SK-N-SH treated with all-trans-retinoic acid at 6 μM for 48 hours (cell line): ENCODE results near the gene SLITRK1.

Experiments used
- ARNTL ChIP-seq: fragments of 450-650 bp; formaldehyde crosslinking; IDR thresholded peaks from 2 replicates; pipeline ENCODE4 v1.5.0; 2020; ENCODE audit warnings: low read depth, mild to moderate bottlenecking, moderate library complexity, borderline replicate concordance
- BACH2 ChIP-seq: fragments of 250-450 bp; sonication (Bioruptor Pico); IDR thresholded peaks from 2 replicates; pipeline ENCODE4 v1.9.0; 2021; ENCODE audit warnings: mild to moderate bottlenecking, borderline replicate concordance
- GLIS3 ChIP-seq: fragments of 250-450 bp; sonication (Bioruptor Pico); IDR thresholded peaks from 2 replicates; pipeline ENCODE4 v1.5.0; 2020; ENCODE audit warnings: mild to moderate bottlenecking, moderate library complexity
- PPARA ChIP-seq: fragments of 250-450 bp; sonication (Bioruptor Pico); IDR thresholded peaks from 2 replicates; pipeline ENCODE4 v1.5.0; 2020; ENCODE audit warnings: mild to moderate bottlenecking, borderline replicate concordance
- RARB ChIP-seq: fragments of 250-450 bp; sonication (Bioruptor Pico); IDR thresholded peaks from 2 replicates; pipeline ENCODE4 v1.8.0; 2021; ENCODE audit warnings: mild to moderate bottlenecking, moderate library complexity
- ZFP30 ChIP-seq: fragments of 450-650 bp; formaldehyde crosslinking; IDR thresholded peaks from 2 replicates; pipeline ENCODE4 v1.5.0; 2022; ENCODE audit warnings: mild to moderate bottlenecking, moderate library complexity
- ZNF8 ChIP-seq: fragments of 450-650 bp; formaldehyde crosslinking; IDR thresholded peaks from 2 replicates; pipeline ENCODE4 v1.5.0; 2020; ENCODE audit warnings: mild to moderate bottlenecking, moderate library complexity
- TF ChIP-seq, protein P1 (sequence below): fragments of 250-450 bp; sonication (Bioruptor Pico); IDR thresholded peaks from 2 replicates; pipeline ENCODE4 v1.5.0; 2020; ENCODE audit warnings: mild to moderate bottlenecking, moderate library complexity
- TF ChIP-seq, protein P2 (sequence below): fragments of 250-450 bp; sonication (Bioruptor Pico); IDR thresholded peaks from 2 replicates; pipeline ENCODE4 v1.8.0; 2021; ENCODE audit warnings: low read depth, mild to moderate bottlenecking, moderate library complexity, borderline replicate concordance
- TF ChIP-seq, protein P3 (sequence below): fragments of 250-450 bp; sonication (Bioruptor Pico); IDR thresholded peaks from 2 replicates; pipeline ENCODE4 v1.5.1; 2020; ENCODE audit warnings: low read depth, mild to moderate bottlenecking, moderate library complexity
- TF ChIP-seq, protein P4 (sequence below): fragments of 250-450 bp; sonication (Bioruptor Pico); IDR thresholded peaks from 2 replicates; pipeline ENCODE4 v1.8.0; 2020; ENCODE audit warnings: mild to moderate bottlenecking, moderate library complexity, borderline replicate concordance

DNA sequence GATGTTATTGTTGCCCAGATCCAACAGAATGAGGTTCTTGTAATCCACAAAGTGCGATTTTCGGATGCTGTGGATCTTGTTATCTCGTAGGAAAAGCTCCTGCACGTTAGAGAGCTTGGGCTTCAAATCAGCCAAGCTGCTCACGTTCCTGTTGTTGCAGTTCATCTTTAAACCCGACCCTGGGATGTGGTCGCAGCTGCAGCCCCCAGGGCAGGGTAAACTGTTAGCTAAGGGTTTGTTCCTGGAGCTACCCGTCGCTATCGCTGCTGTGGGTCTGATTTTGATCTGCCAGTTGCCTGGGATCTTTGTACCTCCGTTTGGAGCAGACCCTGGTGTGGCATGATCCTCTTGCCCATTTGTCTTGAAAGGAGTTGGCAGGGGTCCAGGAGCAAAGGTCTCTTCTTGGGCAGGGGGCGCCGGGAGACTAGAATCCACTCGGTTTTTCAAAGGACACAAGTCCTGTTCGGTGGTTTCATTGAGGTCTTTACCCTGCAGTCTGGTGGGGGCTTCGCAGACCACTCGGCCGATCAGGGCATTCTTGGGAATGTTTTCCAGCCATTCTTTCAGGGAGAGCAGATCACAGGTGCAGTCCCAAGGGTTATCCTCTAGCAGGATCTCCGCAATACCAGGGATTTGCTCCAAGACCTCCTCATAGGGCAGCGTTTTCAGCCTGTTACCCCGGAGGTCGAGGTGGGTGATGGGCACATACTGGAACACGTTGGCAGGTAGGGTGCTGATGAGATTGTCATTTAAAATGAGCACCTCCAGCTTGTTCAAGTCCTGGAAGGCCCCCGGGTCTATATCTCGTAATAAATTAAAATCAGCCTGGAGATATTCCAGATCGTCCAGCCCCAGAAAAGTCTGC, 1.8 kb downstream of the SLITRK1 start:
- TF ChIP-seq, protein P1, sequence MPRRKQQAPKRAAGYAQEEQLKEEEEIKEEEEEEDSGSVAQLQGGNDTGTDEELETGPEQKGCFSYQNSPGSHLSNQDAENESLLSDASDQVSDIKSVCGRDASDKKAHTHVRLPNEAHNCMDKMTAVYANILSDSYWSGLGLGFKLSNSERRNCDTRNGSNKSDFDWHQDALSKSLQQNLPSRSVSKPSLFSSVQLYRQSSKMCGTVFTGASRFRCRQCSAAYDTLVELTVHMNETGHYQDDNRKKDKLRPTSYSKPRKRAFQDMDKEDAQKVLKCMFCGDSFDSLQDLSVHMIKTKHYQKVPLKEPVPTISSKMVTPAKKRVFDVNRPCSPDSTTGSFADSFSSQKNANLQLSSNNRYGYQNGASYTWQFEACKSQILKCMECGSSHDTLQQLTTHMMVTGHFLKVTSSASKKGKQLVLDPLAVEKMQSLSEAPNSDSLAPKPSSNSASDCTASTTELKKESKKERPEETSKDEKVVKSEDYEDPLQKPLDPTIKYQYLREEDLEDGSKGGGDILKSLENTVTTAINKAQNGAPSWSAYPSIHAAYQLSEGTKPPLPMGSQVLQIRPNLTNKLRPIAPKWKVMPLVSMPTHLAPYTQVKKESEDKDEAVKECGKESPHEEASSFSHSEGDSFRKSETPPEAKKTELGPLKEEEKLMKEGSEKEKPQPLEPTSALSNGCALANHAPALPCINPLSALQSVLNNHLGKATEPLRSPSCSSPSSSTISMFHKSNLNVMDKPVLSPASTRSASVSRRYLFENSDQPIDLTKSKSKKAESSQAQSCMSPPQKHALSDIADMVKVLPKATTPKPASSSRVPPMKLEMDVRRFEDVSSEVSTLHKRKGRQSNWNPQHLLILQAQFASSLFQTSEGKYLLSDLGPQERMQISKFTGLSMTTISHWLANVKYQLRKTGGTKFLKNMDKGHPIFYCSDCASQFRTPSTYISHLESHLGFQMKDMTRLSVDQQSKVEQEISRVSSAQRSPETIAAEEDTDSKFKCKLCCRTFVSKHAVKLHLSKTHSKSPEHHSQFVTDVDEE (CRISPR knock-in tag): no peak
- TF ChIP-seq ARNTL (CRISPR knock-in tag) (no peak), ZNF8 (no peak), BACH2 (no peak), GLIS3 (no peak), RARB (CRISPR knock-in tag) (no peak), PPARA (CRISPR knock-in tag) (no peak), ZFP30 (no peak)
- TF ChIP-seq, protein P2, sequence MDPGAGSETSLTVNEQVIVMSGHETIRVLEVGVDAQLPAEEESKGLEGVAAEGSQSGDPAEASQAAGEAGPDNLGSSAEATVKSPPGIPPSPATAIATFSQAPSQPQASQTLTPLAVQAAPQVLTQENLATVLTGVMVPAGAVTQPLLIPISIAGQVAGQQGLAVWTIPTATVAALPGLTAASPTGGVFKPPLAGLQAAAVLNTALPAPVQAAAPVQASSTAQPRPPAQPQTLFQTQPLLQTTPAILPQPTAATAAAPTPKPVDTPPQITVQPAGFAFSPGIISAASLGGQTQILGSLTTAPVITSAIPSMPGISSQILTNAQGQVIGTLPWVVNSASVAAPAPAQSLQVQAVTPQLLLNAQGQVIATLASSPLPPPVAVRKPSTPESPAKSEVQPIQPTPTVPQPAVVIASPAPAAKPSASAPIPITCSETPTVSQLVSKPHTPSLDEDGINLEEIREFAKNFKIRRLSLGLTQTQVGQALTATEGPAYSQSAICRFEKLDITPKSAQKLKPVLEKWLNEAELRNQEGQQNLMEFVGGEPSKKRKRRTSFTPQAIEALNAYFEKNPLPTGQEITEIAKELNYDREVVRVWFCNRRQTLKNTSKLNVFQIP (CRISPR knock-in tag): no peak
- TF ChIP-seq, protein P3, sequence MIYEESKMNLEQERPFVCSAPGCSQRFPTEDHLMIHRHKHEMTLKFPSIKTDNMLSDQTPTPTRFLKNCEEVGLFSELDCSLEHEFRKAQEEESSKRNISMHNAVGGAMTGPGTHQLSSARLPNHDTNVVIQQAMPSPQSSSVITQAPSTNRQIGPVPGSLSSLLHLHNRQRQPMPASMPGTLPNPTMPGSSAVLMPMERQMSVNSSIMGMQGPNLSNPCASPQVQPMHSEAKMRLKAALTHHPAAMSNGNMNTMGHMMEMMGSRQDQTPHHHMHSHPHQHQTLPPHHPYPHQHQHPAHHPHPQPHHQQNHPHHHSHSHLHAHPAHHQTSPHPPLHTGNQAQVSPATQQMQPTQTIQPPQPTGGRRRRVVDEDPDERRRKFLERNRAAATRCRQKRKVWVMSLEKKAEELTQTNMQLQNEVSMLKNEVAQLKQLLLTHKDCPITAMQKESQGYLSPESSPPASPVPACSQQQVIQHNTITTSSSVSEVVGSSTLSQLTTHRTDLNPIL (CRISPR knock-in tag): no peak
- TF ChIP-seq, protein P4, sequence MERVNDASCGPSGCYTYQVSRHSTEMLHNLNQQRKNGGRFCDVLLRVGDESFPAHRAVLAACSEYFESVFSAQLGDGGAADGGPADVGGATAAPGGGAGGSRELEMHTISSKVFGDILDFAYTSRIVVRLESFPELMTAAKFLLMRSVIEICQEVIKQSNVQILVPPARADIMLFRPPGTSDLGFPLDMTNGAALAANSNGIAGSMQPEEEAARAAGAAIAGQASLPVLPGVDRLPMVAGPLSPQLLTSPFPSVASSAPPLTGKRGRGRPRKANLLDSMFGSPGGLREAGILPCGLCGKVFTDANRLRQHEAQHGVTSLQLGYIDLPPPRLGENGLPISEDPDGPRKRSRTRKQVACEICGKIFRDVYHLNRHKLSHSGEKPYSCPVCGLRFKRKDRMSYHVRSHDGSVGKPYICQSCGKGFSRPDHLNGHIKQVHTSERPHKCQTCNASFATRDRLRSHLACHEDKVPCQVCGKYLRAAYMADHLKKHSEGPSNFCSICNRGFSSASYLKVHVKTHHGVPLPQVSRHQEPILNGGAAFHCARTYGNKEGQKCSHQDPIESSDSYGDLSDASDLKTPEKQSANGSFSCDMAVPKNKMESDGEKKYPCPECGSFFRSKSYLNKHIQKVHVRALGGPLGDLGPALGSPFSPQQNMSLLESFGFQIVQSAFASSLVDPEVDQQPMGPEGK (CRISPR knock-in tag): no peak
